Common myeloid progenitor, CD34-positive (primary cell): ENCODE results near the gene PNPT1.

Experiments used
- CTCF ChIA-PET: fragments of 350-600 bp; sonication (Branson Sonifier 250); formaldehyde crosslinking; loops from one replicate; lab custom pipeline; 2021; ENCODE audit warnings: antibody characterized with exemption; lab: Charles Lee
- POLR2A ChIA-PET: fragments of 350-600 bp; sonication (Branson Sonifier 250); formaldehyde crosslinking; loops from one replicate; lab custom pipeline; 2021; ENCODE audit warnings: antibody characterized with exemption; lab: Charles Lee
- DNase-seq, 3 donors: peaks; one replicate each; pipeline versions ENCODE4 v3.0.0 to v3.0.0-alpha.2; 2013
- H3K27ac ChIP-seq, 2 experiments: 1 replicate in 1 of 2; 2 replicates in 1 of 2; pipeline ENCODE4 v1.7.0; 2013; ENCODE audit warnings: inconsistent platforms in 2 of 2, low read length in 2 of 2, mild to moderate bottlenecking in 2 of 2, low read depth in 1 of 2, moderate library complexity in 1 of 2; ENCODE audit not compliant: severe bottlenecking in 2 of 2, insufficient read depth in 1 of 2, poor library complexity in 1 of 2
- H3K27me3 ChIP-seq, 5 experiments: replicated peaks in 2 of 5; 1 replicate in 3 of 5; 2 replicates in 2 of 5; pipeline versions ENCODE4 v1.6.1 to v1.7.0; 2013; ENCODE audit warnings: low read length in 4 of 5, mild to moderate bottlenecking in 2 of 5, moderate library complexity in 2 of 5, inconsistent platforms in 1 of 5; ENCODE audit not compliant: insufficient read depth in 5 of 5, control insufficient read depth in 4 of 5
- H3K36me3 ChIP-seq, 4 experiments: 1 replicate in 2 of 4; 2 replicates in 2 of 4; pipeline versions ENCODE4 v1.6.1 to v1.7.0; 2013; ENCODE audit warnings: low read length in 3 of 4, control low read depth in 1 of 4, mild to moderate bottlenecking in 1 of 4; ENCODE audit not compliant: control insufficient read depth in 4 of 4, insufficient read depth in 4 of 4
- H3K4me1 ChIP-seq, 4 experiments: 1 replicate in 3 of 4; 2 replicates in 1 of 4; pipeline versions ENCODE4 v1.6.1 to v1.7.1; 2013; ENCODE audit warnings: low read length in 3 of 4, mild to moderate bottlenecking in 3 of 4, control low read depth in 1 of 4, inconsistent platforms in 1 of 4, moderate library complexity in 1 of 4; ENCODE audit not compliant: control insufficient read depth in 4 of 4, insufficient read depth in 4 of 4; ENCODE audit errors: control extremely low read depth in 1 of 4
- H3K4me3 ChIP-seq, 7 experiments: 1 replicate in 4 of 7; 2 replicates in 3 of 7; pipeline versions ENCODE4 v1.5.1 to v1.7.0; 2013; ENCODE audit warnings: mild to moderate bottlenecking in 7 of 7, low read length in 6 of 7, moderate library complexity in 6 of 7, inconsistent platforms in 2 of 7, low read depth in 2 of 7, control low read depth in 1 of 7; ENCODE audit not compliant: insufficient read depth in 4 of 7, control insufficient read depth in 1 of 7; ENCODE audit errors: extremely low read depth in 1 of 7
- H3K9me3 ChIP-seq, 5 experiments: 1 replicate in 4 of 5; 2 replicates in 1 of 5; pipeline versions ENCODE4 v1.6.1 to v1.7.1; 2013; ENCODE audit warnings: low read length in 4 of 5, mild to moderate bottlenecking in 2 of 5, inconsistent platforms in 1 of 5, low read depth in 1 of 5, moderate library complexity in 1 of 5; ENCODE audit not compliant: control insufficient read depth in 4 of 5, insufficient read depth in 2 of 5; ENCODE audit errors: control extremely low read depth in 1 of 5
- WGBS: methylation state at CpG from one replicate; pipeline ENCODE4 v1.1.5; 2013; ENCODE audit not compliant: insufficient coverage; 5-methylcytosine and 5-hydroxymethylcytosine counted together

Gene PNPT1

GRCh38 chr2:55616551-55617174 is 77.0 kb downstream of the PNPT1 start:
- H3K4me3 ChIP-seq = peak overlapping the region; percentile 88 to 99 (median 98)
- no peaks in the 10 kb centered on the region for H3K9me3 ChIP-seq
- peak overlapping the region; percentile 95 to 99 for H3K27ac ChIP-seq
- 0% methylated on average over 16 of the region's 24 CpGs for WGBS
- peaks cover 3 to 44% (median 27%) of the 10 kb centered on the region in 4 experiments for H3K36me3 ChIP-seq
- POLR2A ChIA-PET = interaction anchor here (0.5 to 0.9 kb wide), 3 partner anchors 22 to 1830 kb away, joined by 3 to 5 read pairs (median 3); partner anchors contain the start of genes ASB3 and ERLEC1
- CTCF ChIA-PET = interaction anchor here (1.4 kb wide), 2 partner anchors 12 to 35 kb away, joined by 3 to 4 read pairs; no protein-coding TSS in a partner anchor
- peaks cover 13 to 41% (median 19%) of the 10 kb centered on the region in 4 experiments for H3K4me1 ChIP-seq
- H3K27me3 ChIP-seq = no peaks in the 10 kb centered on the region
- peak; percentile 43 to 82 (median 79) for DNase-seq

- CTCF ChIA-PET = interaction anchor here (1.0 kb wide), 2 partner anchors 17 to 28 kb away, joined by 3 read pairs; no protein-coding TSS in a partner anchor
- Histone ChIP-seq H3K36me3 (peaks cover 7 to 40% (median 31%) of the 10 kb centered on the region in 4 experiments), H3K4me3 (no peak overlapping the region), H3K27ac (no peak overlapping the region), H3K4me1 (peaks cover 5 to 14% (median 8%) of the 10 kb centered on the region in 4 experiments), H3K27me3 (no peaks in the 10 kb centered on the region), H3K9me3 (no peaks in the 10 kb centered on the region)
- WGBS = 100% methylated on average over 1 of the region's 1 CpG
- no peak for DNase-seq
- POLR2A ChIA-PET = no interaction called here
These were observed 81.6 kb downstream of the PNPT1 start for GRCh38 chr2:55611997-55612396.

GRCh38 chr2:55610954-55611743 is 82.5 kb downstream of the PNPT1 start:
- peaks cover 3 to 13% (median 8%) of the 10 kb centered on the region in 4 experiments for H3K4me1 ChIP-seq
- no peaks in the 10 kb centered on the region for H3K27me3 ChIP-seq
- POLR2A ChIA-PET = no interaction called here
- 100% methylated on average over 1 of the region's 3 CpGs for WGBS
- H3K36me3 ChIP-seq = peaks cover 7 to 40% (median 33%) of the 10 kb centered on the region in 4 experiments
- no peaks in the 10 kb centered on the region for H3K9me3 ChIP-seq
- no peak for DNase-seq
- CTCF ChIA-PET = interaction anchor here (1.0 kb wide), 1 partner anchor 27 kb away, joined by 3 read pairs; no protein-coding TSS in a partner anchor
- no peak overlapping the region for H3K4me3 ChIP-seq
- H3K27ac ChIP-seq = no peak overlapping the region

- Histone ChIP-seq H3K36me3 (peaks cover 7 to 39% (median 33%) of the 10 kb centered on the region in 4 experiments), H3K27me3 (no peaks in the 10 kb centered on the region), H3K27ac (no peak overlapping the region), H3K9me3 (no peaks in the 10 kb centered on the region), H3K4me3 (no peak overlapping the region), H3K4me1 (peaks cover 0 to 3% (median 1%) of the 10 kb centered on the region in 4 experiments)
- no CpG with 5 or more reads among the region's 1 CpG for WGBS
- CTCF ChIA-PET = no interaction called here
- POLR2A ChIA-PET = no interaction called here
- no peak for DNase-seq
These were observed 83.6 kb downstream of the PNPT1 start for GRCh38 chr2:55609938-55610578.

- no peak for DNase-seq
- H3K4me3 ChIP-seq = no peak overlapping the region
- H3K36me3 ChIP-seq = peaks cover 6 to 37% (median 28%) of the 10 kb centered on the region in 4 experiments
- H3K27me3 ChIP-seq = no peaks in the 10 kb centered on the region
- no peak overlapping the region for H3K27ac ChIP-seq
- ChIA-PET CTCF (interaction anchor here (0.6 kb wide), 1 partner anchor 211 kb away, joined by 3 read pairs; no protein-coding TSS in a partner anchor), POLR2A (no interaction called here)
- no peaks in the 10 kb centered on the region for H3K4me1 ChIP-seq
- 67% methylated on average over 3 of the region's 8 CpGs for WGBS
- H3K9me3 ChIP-seq = no peaks in the 10 kb centered on the region
These were observed 84.3 kb downstream of the PNPT1 start for GRCh38 chr2:55609193-55609794.

GRCh38 chr2:55607717-55608116 is 85.9 kb downstream of the PNPT1 start:
- ChIA-PET CTCF (no interaction called here), POLR2A (no interaction called here)
- no peak for DNase-seq
- Histone ChIP-seq H3K9me3 (no peaks in the 10 kb centered on the region), H3K36me3 (peaks cover 5 to 26% (median 23%) of the 10 kb centered on the region in 4 experiments), H3K27ac (no peak overlapping the region), H3K4me1 (no peaks in the 10 kb centered on the region), H3K27me3 (no peaks in the 10 kb centered on the region), H3K4me3 (no peak overlapping the region)
- WGBS = no CpG with 5 or more reads among the region's 3 CpGs
